ENCODE data around the gene TMTC3.
A peak's percentile ranks its signal among the peaks of the same experiment; 100 is the strongest.

TMTC3 gene

DNA sequence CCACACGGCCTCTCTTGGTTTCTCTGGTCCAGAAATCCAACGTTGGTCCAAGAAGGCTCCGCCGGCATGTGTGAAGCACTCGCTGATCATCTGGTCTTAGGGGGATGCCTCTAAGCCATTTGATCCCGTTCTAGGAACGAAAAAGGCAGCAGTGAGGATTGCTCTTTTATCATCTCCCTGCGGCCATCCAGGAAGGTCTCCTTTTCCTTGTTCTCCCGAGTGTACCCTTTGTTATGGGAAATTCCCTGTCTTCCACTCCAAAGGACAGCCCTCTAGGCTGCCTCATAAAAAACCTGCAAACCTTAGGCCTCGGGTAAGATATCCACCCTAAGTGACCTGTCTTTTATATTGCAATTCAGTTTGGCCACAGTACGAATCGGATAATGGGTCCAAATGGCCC lies 85.8 kb downstream of the TMTC3 start:
- no peak for DNase-seq

DNA sequence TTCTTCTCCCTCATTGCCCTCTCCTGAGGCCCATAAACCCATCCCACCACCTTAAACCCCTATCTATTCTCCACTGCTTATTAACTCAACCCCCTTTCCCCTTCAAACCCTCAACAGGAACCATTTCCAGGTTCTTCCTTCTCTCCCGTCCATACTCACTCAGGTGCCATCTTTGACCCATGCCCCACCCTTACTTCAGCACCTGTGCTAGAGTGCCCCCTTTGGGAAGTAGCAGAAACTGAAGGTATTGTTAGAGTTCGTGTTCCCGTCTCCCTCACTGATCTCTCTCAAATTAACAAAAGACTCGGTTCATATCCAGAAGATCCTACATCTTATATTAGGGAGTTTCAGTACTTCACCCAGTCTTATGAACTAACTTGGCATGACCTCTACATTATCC lies 86.6 kb downstream of the TMTC3 start:
- no peak for DNase-seq

- no peak for DNase-seq
Measured at GRCh38 chr12:88230271-88230670, 88.2 kb downstream of the TMTC3 start.

DNA sequence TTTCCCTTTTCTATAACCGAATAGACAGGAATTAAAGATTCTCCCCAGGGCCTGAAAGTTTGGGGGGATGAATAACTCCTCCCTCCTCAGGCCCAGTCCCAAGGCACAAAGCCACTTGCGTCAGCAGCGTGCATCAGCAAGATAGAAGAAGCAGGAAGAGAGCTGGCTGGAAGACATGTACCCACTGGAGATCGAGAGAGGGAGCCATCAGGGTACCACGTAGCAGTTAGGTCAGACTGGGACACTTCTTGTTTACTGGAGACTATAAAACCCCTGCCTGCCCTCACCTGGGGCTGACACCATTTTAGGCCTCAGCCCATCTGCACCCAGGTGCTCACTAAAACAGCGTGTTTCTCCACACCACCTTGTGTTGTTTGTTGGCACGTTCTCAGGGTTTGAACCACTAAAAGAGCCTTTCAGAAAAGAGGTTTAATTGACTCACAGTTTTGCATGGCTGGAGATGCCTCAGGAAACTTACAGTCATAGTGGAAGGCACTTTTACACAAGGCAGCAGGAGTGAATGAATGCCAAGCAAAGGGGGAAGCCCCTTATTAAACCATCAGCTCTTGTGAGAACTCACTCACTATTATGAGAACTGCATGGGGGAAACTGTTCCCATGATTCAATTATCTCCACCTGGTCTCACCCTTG lies 93.2 kb downstream of the TMTC3 start:
- DNase-seq = no peak

DNA sequence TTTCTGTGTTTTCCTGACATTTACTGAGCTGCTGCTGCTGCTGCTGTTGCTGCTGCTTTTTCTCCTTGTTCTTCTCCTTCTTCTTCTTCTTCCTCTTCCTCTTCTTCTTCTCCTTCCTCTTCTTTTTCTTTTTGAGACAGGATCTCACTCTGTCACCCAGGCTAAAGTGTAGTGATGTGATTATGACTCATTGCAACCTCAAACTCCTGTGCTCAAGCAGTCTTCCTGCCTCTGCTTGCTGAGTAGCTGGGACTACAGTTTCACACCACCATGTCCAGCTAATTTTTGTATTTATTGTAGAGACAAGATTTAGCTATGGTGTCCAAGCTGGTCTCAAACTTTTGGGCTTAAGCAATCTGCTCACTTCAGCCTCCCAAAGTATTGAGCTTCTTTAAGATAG lies 95.8 kb downstream of the TMTC3 start:
- DNase-seq = peak; percentile 64

- no peak for DNase-seq
Measured at GRCh38 chr12:88238406-88238805, 96.3 kb downstream of the TMTC3 start.

GRCh38 chr12:88241862-88242570 lies 99.9 kb downstream of the TMTC3 start:
- peak; percentile 97 for DNase-seq

GRCh38 chr12:88242571-88242925 lies 100.4 kb downstream of the TMTC3 start:
- DNase-seq = peak; percentile 61

DNA sequence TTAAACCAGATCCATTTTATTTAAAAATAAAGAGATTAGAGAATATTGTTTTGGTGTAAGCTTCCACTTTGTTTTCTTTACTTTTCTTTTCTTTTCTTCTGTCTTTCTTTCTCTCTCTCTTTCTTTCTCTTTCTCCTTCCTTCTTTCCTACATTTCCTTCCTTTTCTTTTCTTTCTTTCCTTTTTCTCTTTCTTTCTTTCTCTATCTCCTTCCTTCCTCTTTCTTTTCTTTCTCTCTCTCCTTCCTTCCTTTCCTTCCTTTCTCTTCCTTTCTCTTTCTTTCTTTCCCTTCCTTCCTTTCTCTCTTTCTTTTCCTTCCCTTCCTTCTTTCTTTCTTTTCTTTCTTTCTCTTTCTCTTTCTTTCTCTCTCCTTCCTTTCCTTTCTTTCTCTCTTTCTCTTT lies 100.8 kb downstream of the TMTC3 start:
- DNase-seq = no peak

DNA sequence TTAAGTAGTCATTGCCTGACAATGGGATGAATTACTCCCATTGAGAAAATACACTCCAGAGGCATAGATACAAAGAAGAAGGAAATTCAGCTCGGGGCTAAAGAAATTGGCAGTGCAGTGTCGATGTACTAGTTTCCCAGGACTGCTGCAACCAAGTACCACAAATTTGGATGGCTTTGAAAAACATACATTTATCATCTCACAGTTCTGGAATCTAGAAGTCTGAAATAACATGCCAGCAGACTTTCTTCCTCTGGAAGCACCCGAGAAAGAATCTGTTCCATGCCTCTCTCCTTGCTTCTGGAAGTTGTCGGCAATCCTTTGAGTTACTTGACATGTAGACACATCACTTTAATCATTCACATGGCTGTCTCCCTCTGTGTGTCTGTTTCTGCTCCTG lies 101.9 kb downstream of the TMTC3 start:
- peak; percentile 84 for DNase-seq

DNA sequence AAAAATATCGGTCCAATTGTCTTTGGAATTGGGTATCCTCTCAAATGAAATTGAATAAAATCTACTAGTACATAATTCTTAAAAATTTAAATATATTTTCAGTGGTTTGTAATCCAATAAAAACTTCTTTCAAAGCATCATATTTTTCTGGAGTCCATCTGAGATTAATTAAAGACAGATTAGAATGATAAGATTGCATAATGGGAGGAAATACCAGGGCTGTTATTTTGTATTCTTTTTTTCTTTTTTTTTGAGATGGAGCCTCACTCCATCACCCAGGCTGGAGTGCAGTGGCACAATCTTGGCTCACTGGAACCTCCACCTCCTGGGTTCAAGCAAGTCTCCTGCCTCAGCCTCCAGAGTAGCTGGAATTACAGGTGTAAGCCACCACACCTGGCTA lies 103.8 kb downstream of the TMTC3 start:
- peak; percentile 63 for DNase-seq

GRCh38 chr12:88247241-88247643 lies 105.1 kb downstream of the TMTC3 start:
- DNase-seq = peak; percentile 95

DNA sequence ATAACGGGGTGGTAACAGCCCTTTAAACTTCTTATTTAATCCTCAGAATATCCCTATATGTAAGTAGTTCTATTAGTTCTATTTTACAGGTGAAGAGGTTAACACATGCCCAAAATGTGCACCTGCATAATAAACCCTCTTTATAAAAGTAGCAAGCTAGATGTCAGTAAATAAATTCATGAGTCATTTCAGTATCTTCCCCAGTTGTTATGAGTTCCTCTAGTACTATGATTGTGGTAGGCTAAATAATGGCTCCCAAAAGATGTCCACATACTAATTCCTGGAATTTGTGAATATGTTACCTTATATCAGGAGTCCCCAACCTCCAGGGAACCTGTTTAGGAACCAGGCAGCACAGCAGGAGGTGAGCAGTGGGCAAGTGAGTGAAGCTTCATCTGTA lies 106.5 kb downstream of the TMTC3 start:
- DNase-seq = no peak
